Measurements from ENCODE around the gene SFI1.
A peak's percentile ranks its signal among the peaks of the same experiment; 100 is the strongest.
"Not testable (repeated sequence)": the region's sequence is repeated elsewhere in the genome, so short reads cannot be mapped to it uniquely, and the experiment has no call there.

Gene SFI1

DNA sequence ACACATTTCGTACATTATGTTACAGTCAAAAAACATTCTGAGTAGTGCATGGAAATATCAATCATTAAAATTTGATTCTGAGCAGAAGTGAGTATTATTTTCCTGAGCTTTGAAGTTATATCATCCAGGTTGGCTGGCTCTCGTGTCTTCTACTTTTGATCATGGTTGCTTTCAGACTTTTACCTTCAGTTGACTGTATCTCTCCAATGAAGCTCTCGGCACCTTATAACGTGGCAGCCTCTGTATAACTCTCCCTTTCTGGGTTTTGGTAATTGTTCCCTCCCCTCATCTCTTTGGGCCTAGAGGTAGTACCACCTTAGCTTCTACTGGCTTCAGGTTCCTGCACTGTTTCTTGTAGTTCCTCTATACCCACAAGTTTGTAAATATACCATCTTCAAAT lies 12.2 kb downstream of the SFI1 start:
- Histone ChIP-seq H3K9me3 (ENCODE audit: control insufficient read depth, low read length) (no peaks in the 10 kb centered on the region), H3K27me3 (ENCODE audit: control insufficient read depth, insufficient read depth, low read length, poor library complexity, severe bottlenecking) (no peaks in the 10 kb centered on the region), H3K27ac (ENCODE audit: insufficient read depth, low read depth, low read length, poor library complexity, severe bottlenecking) (no peak overlapping the region), H3K4me3 (ENCODE audit: insufficient read depth, low read depth, low read length) (no peak overlapping the region), H3K36me3 (ENCODE audit: control insufficient read depth, insufficient read depth, low read length) (no peaks in the 10 kb centered on the region), H3K4me1 (ENCODE audit: control insufficient read depth, insufficient read depth, low read length) (no peaks in the 10 kb centered on the region)
- WGBS, 2 experiments = 93 to 94% methylated on average over 3 of the region's 4 CpGs

DNA sequence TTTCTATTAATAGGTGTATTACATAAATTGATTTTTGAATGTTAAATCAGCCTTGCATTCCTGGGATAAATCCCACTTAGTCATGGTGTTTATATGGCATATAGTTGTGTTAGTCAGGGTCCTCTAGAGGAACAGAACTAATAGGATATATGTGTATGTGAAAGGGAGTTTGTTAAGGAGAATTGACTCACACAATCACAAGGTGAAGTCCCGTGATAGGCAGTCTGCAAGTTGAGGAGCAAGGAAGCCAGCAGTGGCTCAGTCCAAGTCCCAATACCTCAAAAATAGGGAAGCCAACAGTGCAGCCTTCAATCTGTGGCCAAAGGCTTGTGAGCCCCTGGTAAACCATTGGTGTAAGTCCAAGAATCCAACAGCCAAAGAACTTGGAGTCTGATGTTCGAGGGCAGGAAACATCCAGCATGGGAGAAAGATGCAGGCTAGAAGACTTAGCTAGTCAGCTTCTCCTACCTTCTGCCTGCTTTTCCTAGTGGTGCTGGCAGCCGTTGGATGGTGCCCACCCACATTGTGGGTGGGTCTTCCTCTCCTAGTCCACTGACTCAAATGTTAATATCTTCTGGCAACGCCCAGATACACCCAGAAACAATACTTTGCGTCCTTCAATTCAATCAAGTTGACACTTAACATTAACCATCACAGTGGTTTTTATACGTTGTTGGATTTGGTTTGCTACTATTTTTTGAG lies 12.9 kb downstream of the SFI1 start:
- 94 to 95% methylated on average over 6 of the region's 6 CpGs for WGBS, 2 experiments
- Histone ChIP-seq H3K4me3 (ENCODE audit: insufficient read depth, low read depth, low read length) (no peak overlapping the region), H3K27ac (ENCODE audit: insufficient read depth, low read depth, low read length, poor library complexity, severe bottlenecking) (no peak overlapping the region), H3K36me3 (ENCODE audit: control insufficient read depth, insufficient read depth, low read length) (no peaks in the 10 kb centered on the region), H3K27me3 (ENCODE audit: control insufficient read depth, insufficient read depth, low read length, poor library complexity, severe bottlenecking) (no peaks in the 10 kb centered on the region), H3K4me1 (ENCODE audit: control insufficient read depth, insufficient read depth, low read length) (no peaks in the 10 kb centered on the region), H3K9me3 (ENCODE audit: control insufficient read depth, low read length) (no peaks in the 10 kb centered on the region)

DNA sequence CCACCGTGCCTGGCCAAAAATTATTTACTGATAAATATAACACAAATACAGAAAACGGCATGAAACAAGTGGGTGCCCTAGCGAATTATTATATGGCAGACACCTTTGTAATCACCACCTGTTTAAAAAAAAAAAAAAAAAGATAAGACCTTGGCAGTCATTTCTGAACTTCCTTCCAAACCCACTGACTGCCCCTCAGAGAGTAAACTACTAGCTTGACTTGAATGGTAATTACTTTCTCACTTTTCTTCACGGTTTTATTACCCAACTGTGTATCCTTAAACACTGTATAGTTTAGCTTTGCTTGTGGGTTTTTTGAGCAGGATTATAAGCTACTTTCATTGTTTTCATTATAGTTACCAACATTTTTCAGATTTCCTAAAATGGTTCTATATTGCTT lies 23.7 kb downstream of the SFI1 start:
- Histone ChIP-seq H3K27ac (ENCODE audit: insufficient read depth, low read depth, low read length, poor library complexity, severe bottlenecking) (no peak overlapping the region), H3K4me3 (ENCODE audit: insufficient read depth, low read depth, low read length) (no peak overlapping the region), H3K27me3 (ENCODE audit: control insufficient read depth, insufficient read depth, low read length, poor library complexity, severe bottlenecking) (no peaks in the 10 kb centered on the region), H3K4me1 (ENCODE audit: control insufficient read depth, insufficient read depth, low read length) (no peaks in the 10 kb centered on the region), H3K36me3 (ENCODE audit: control insufficient read depth, insufficient read depth, low read length) (no peaks in the 10 kb centered on the region), H3K9me3 (ENCODE audit: control insufficient read depth, low read length) (no peaks in the 10 kb centered on the region)
- WGBS, 2 experiments = 90 to 91% methylated on average over 4 of the region's 4 CpGs

DNA sequence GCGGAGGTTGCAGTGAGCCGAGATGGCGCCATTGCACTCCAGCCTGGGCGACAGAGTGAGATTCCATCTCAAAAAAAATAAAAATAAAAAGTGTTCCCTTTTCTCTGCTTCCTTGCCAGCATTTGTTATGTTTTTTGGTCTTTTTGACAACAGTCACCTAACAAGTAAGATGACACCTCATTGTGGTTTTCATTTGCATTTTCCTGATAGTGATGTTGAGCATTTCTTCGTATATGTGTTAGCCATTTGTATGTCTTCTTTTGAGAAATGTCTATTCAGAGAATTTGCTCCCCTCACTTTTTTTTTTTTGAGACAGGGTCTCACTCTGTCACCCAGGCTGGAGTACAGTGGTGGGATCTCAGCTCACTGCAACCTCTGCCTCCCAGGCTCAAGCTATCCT lies 27.8 kb downstream of the SFI1 start:
- WGBS, 2 experiments = 93 to 95% methylated on average over 5 of the region's 5 CpGs
- not testable (repeated sequence) for H3K27me3 ChIP-seq (ENCODE audit: control insufficient read depth, insufficient read depth, low read length, poor library complexity, severe bottlenecking); H3K9me3 ChIP-seq (ENCODE audit: control insufficient read depth, low read length); H3K36me3 ChIP-seq (ENCODE audit: control insufficient read depth, insufficient read depth, low read length); H3K27ac ChIP-seq (ENCODE audit: insufficient read depth, low read depth, low read length, poor library complexity, severe bottlenecking); H3K4me3 ChIP-seq (ENCODE audit: insufficient read depth, low read depth, low read length); H3K4me1 ChIP-seq (ENCODE audit: control insufficient read depth, insufficient read depth, low read length)

DNA sequence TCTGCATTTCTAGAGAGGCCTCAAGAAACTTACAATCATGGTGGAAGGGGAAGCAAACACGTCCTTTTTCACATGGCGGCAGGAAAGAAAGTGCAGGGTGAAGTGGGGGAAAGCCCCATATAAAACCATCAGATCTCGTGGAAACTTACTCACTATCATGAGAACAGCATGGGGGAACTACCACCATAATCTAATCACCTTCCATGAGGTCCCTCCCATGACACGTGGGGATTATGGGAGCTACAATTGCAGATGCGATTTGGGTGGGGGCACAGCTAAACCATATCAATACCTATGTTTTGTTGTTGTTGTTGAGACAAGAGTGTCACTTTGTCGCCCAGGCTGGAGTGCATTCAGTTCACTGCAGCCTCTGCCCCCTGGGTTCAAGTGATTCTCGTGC lies 29.9 kb downstream of the SFI1 start:
- Histone ChIP-seq H3K27ac (ENCODE audit: insufficient read depth, low read depth, low read length, poor library complexity, severe bottlenecking) (no peak overlapping the region), H3K9me3 (ENCODE audit: control insufficient read depth, low read length) (no peaks in the 10 kb centered on the region), H3K4me3 (ENCODE audit: insufficient read depth, low read depth, low read length) (no peak overlapping the region), H3K4me1 (ENCODE audit: control insufficient read depth, insufficient read depth, low read length) (no peaks in the 10 kb centered on the region), H3K27me3 (ENCODE audit: control insufficient read depth, insufficient read depth, low read length, poor library complexity, severe bottlenecking) (no peaks in the 10 kb centered on the region), H3K36me3 (ENCODE audit: control insufficient read depth, insufficient read depth, low read length) (no peaks in the 10 kb centered on the region)
- 92 to 93% methylated on average over 7 of the region's 7 CpGs for WGBS, 2 experiments

DNA sequence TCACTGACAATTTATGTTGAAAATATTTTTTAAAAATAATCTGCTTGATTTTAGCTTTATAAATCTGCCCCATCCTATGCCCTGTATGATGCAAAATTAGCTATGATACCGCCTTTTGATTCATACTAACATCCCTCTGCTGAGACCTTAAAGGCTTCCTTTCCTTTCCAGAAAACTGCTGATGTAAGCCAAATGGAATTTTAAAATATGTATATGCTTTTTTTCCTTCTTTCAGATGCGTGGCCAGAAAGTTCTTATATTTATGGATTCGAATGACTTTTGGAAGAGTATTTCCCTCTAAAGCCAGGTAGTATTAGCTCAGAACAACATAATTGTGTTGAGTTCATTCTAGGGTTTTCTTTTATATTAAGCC lies 34.5 kb downstream of the SFI1 start:
- Histone ChIP-seq H3K36me3 (ENCODE audit: control insufficient read depth, insufficient read depth, low read length) (no peaks in the 10 kb centered on the region), H3K4me1 (ENCODE audit: control insufficient read depth, insufficient read depth, low read length) (no peaks in the 10 kb centered on the region), H3K9me3 (ENCODE audit: control insufficient read depth, low read length) (no peaks in the 10 kb centered on the region), H3K27me3 (ENCODE audit: control insufficient read depth, insufficient read depth, low read length, poor library complexity, severe bottlenecking) (no peaks in the 10 kb centered on the region), H3K4me3 (ENCODE audit: insufficient read depth, low read depth, low read length) (no peak overlapping the region), H3K27ac (ENCODE audit: insufficient read depth, low read depth, low read length, poor library complexity, severe bottlenecking) (no peak overlapping the region)
- 95 to 96% methylated on average over 3 of the region's 3 CpGs for WGBS, 2 experiments

DNA sequence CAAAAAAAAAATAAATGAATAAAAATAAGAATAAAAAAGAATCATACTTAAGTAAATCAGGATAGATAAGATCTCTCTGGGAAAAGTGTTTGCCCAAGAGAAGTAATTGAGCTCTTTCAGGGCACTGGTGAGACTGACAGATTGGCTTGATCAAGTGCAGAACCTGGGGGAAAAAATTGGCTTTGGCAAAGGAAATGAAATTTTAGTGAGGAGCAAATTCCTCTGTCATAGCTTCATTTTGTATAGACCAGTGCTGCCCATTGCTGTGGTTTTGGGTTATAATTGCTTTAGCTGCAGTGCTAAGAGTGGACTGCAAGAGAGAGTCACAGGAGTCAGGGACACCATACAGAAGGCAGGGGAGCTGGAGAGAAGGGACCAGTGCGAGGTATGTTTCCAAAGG lies 35.7 kb downstream of the SFI1 start:
- Histone ChIP-seq H3K4me3 (ENCODE audit: insufficient read depth, low read depth, low read length) (no peak overlapping the region), H3K27ac (ENCODE audit: insufficient read depth, low read depth, low read length, poor library complexity, severe bottlenecking) (no peak overlapping the region), H3K4me1 (ENCODE audit: control insufficient read depth, insufficient read depth, low read length) (no peaks in the 10 kb centered on the region), H3K9me3 (ENCODE audit: control insufficient read depth, low read length) (no peaks in the 10 kb centered on the region), H3K27me3 (ENCODE audit: control insufficient read depth, insufficient read depth, low read length, poor library complexity, severe bottlenecking) (no peaks in the 10 kb centered on the region), H3K36me3 (ENCODE audit: control insufficient read depth, insufficient read depth, low read length) (no peaks in the 10 kb centered on the region)
- 94 to 100% methylated on average over 1 of the region's 1 CpG for WGBS, 2 experiments

DNA sequence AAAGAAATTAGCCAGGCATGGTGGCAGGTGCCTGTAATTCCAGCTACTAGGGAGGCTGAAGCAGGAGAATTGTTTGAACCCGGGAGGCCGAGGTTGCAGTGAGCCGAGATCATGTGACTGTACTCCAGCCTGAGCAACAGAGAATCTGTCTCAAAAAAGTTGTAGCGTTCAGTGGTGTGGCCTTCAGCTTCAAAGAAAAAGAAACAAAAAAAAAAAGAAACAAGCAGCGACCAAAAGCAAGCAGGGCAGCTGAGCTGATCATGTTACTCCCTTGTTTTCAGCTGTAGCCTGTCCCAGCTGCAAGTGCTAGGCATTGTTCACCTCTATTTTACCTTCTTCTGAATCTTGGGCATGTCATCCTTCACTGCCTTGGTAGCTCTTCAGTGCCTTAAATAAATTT lies 37.0 kb downstream of the SFI1 start:
- Histone ChIP-seq H3K27ac (ENCODE audit: insufficient read depth, low read depth, low read length, poor library complexity, severe bottlenecking) (no peak overlapping the region), H3K4me1 (ENCODE audit: control insufficient read depth, insufficient read depth, low read length) (no peaks in the 10 kb centered on the region), H3K9me3 (ENCODE audit: control insufficient read depth, low read length) (no peaks in the 10 kb centered on the region), H3K4me3 (ENCODE audit: insufficient read depth, low read depth, low read length) (no peak overlapping the region), H3K36me3 (ENCODE audit: control insufficient read depth, insufficient read depth, low read length) (no peaks in the 10 kb centered on the region), H3K27me3 (ENCODE audit: control insufficient read depth, insufficient read depth, low read length, poor library complexity, severe bottlenecking) (no peaks in the 10 kb centered on the region)
- 85 to 87% methylated on average over 5 of the region's 5 CpGs for WGBS, 2 experiments

DNA sequence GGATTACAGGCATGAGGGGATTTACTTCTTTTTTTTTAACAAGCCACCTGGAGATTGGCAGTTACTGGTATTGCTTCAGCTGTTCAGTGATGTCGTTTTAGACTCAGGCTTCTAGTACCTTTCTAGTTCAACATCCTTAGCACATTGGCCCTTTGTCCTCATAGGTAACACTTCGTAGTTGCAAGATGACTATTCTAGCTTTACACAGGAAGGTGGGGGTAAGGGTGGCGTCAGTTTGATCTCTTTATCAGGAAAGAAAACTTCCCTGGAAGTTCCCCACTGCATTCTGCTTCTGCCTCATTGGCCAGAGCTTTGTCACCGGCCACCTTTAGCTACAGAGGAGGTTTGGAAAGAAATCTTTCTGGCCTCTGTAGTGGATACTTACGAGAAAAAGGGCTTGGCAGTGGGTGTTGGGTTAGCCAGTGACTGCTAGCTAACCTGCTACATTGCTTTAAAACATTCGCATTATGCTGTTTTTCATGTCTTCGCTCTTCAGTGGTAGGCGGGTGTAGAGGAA lies 40.7 kb downstream of the SFI1 start:
- Histone ChIP-seq H3K36me3 (ENCODE audit: control insufficient read depth, insufficient read depth, low read length) (no peaks in the 10 kb centered on the region), H3K9me3 (ENCODE audit: control insufficient read depth, low read length) (no peaks in the 10 kb centered on the region), H3K27me3 (ENCODE audit: control insufficient read depth, insufficient read depth, low read length, poor library complexity, severe bottlenecking) (no peaks in the 10 kb centered on the region), H3K4me3 (ENCODE audit: insufficient read depth, low read depth, low read length) (no peak overlapping the region), H3K4me1 (ENCODE audit: control insufficient read depth, insufficient read depth, low read length) (no peaks in the 10 kb centered on the region), H3K27ac (ENCODE audit: insufficient read depth, low read depth, low read length, poor library complexity, severe bottlenecking) (peak overlapping the region; percentile 51)
- WGBS, 2 experiments = 90 to 95% methylated on average over 8 of the region's 8 CpGs

DNA sequence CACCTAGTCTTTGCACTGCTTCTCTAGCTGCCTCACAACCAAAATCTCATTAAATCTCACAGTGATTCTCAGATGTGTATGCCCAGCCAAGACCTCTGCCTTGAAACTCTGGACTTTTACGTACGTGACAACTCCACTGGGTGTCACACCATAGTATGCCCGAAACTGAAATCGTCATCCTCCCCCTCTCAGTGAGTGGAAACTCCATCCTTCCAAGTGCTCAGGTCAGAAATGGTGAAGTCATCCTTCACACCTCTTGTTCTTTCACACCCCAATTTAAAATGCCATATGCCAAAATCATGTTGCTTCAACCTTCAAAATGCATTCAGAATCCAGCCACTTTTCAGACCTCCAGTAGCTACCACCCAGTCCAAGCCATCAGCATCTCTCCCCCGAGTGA lies 42.5 kb downstream of the SFI1 start:
- Histone ChIP-seq H3K36me3 (ENCODE audit: control insufficient read depth, insufficient read depth, low read length) (no peaks in the 10 kb centered on the region), H3K27ac (ENCODE audit: insufficient read depth, low read depth, low read length, poor library complexity, severe bottlenecking) (no peak overlapping the region), H3K4me3 (ENCODE audit: insufficient read depth, low read depth, low read length) (no peak overlapping the region), H3K27me3 (ENCODE audit: control insufficient read depth, insufficient read depth, low read length, poor library complexity, severe bottlenecking) (no peaks in the 10 kb centered on the region), H3K4me1 (ENCODE audit: control insufficient read depth, insufficient read depth, low read length) (no peaks in the 10 kb centered on the region), H3K9me3 (ENCODE audit: control insufficient read depth, low read length) (no peaks in the 10 kb centered on the region)
- 94 to 95% methylated on average over 5 of the region's 5 CpGs for WGBS, 2 experiments

DNA sequence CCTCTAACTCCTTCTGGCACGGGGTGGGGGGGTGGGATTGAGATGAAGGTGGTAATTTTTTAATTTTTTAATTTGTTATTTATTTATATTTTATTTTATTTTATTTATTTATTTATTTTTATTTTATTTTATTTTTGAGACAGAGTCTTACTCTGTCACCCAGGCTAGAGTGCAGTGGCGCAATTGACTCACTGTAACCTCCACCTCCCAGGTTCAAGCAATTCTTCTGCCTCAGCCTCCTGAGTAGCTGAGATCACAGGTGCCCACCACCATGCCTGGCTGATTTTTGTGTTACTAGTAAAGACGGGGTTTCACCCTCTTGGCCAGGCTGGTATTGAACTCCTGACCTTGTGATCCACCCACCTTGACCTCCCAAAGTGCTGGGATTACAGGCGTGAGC lies 43.8 kb downstream of the SFI1 start:
- H3K9me3 ChIP-seq (ENCODE audit: control insufficient read depth, low read length); H3K36me3 ChIP-seq (ENCODE audit: control insufficient read depth, insufficient read depth, low read length); H3K4me3 ChIP-seq (ENCODE audit: insufficient read depth, low read depth, low read length); H3K27ac ChIP-seq (ENCODE audit: insufficient read depth, low read depth, low read length, poor library complexity, severe bottlenecking); H3K4me1 ChIP-seq (ENCODE audit: control insufficient read depth, insufficient read depth, low read length); H3K27me3 ChIP-seq (ENCODE audit: control insufficient read depth, insufficient read depth, low read length, poor library complexity, severe bottlenecking): not testable (repeated sequence)
- 91 to 93% methylated on average over 3 of the region's 4 CpGs for WGBS, 2 experiments

Measured in ectodermal cell (in vitro differentiated cells).